Activated naive CD8-positive, alpha-beta T cell treated with anti-CD3 and anti-CD28 coated beads, Interleukin-2, amount 50 U/mL, for 24 hours (primary cell): ENCODE data around the gene FOXN3.

ENCODE experiments used
- ATAC-seq: fragments of 150-1000 bp; cut with Tn5 transposase; one replicate; pipeline ENCODE4 v1.10.0; 2021
- DNase-seq: peaks from one replicate; pipeline ENCODE4 v3.0.0; 2021
- H3K27ac Mint-ChIP-seq: one replicate; pipeline ENCODE4 v1.8.0; 2021; ENCODE audit warnings: mild to moderate bottlenecking, mixed read lengths
- H3K27me3 Mint-ChIP-seq: one replicate; pipeline ENCODE4 v1.8.0; 2021; ENCODE audit warnings: mixed read lengths
- H3K36me3 Mint-ChIP-seq: one replicate; pipeline ENCODE4 v1.8.0; 2021; ENCODE audit warnings: low read depth, mixed read lengths
- H3K4me1 Mint-ChIP-seq: one replicate; pipeline ENCODE4 v1.8.0; 2021; ENCODE audit warnings: mixed read lengths
- H3K4me3 Mint-ChIP-seq: one replicate; pipeline ENCODE4 v1.8.0; 2021; ENCODE audit warnings: mild to moderate bottlenecking, moderate library complexity, mixed read lengths
- H3K9me3 Mint-ChIP-seq: one replicate; pipeline ENCODE4 v1.8.0; 2021; ENCODE audit warnings: mixed read lengths

FOXN3 gene

DNA sequence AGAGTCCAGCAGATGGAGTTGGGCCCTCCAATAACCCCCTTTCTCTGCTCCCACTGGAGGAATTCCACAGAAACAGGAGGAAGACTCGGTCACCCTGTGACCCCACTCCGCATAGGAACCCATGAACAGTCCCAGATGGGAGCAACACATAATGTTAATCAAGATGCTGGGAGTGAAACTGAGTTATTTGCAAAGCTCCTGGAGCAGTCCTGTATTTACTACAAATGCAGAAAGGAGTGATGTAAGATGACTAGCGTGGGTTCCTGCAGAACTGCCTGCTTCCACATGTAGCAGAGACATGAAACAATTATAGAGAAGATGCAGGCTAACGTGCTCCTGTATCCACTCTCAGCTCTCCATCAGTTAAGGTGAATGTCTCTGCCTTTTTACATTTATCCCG, 274.7 kb downstream of the FOXN3 start:
- H3K36me3 Mint-ChIP-seq = no peaks in the 10 kb centered on the region
- no peak for DNase-seq
- H3K27me3 Mint-ChIP-seq = no peaks in the 10 kb centered on the region
- H3K4me1 Mint-ChIP-seq = no peaks in the 10 kb centered on the region
- peaks cover under 1% of the 10 kb centered on the region for H3K9me3 Mint-ChIP-seq
- H3K27ac Mint-ChIP-seq = no peak overlapping the region
- ATAC-seq = no peak
- no peak overlapping the region for H3K4me3 Mint-ChIP-seq

DNA sequence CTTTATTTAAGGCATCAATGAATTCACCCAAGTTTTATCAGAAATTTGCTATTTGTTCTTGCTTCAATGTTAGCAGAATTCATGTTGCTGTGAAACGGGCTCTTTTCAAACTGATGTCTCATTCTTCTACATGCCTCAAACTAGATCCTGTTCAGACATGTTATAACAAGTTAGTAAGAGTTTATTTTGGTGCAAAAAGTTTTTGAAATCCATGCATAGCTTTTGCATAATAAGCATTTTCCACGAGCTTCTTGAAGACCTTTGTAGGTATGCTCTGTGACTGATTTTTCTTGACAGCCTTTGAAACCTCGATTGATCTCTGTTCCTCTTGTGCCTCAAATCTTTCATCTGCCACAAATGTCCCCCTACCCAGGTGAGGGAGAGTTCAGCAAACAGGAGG, 275.2 kb downstream of the FOXN3 start:
- Mint-ChIP-seq H3K9me3 (peaks cover 6% of the 10 kb centered on the region), H3K36me3 (no peaks in the 10 kb centered on the region), H3K4me3 (no peak overlapping the region), H3K27ac (no peak overlapping the region), H3K27me3 (no peaks in the 10 kb centered on the region), H3K4me1 (no peaks in the 10 kb centered on the region)
- DNase-seq (no peak), ATAC-seq (no peak)

DNA sequence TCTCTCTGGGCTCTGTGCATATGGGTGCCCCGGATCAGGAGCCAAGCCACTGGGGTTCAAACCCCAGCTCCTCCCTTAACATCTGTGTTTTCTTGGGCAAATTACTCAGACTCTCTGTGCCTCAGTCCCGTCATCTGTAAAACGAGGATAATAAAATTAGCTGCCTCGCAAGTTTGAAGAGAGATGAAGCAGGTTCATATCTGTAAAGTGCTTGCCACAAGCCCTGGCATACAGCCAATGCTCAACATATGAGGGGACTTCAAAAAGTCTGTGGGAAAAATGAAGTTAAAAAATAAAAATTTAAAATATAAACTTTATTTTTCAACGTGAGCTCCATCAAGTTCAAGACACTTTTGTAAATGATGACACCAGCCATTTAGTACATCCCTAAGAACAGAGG, 276.7 kb downstream of the FOXN3 start:
- peaks cover 19% of the 10 kb centered on the region for H3K9me3 Mint-ChIP-seq
- no peak for ATAC-seq
- H3K4me3 Mint-ChIP-seq = no peak overlapping the region
- no peaks in the 10 kb centered on the region for H3K4me1 Mint-ChIP-seq
- no peaks in the 10 kb centered on the region for H3K27me3 Mint-ChIP-seq
- no peaks in the 10 kb centered on the region for H3K36me3 Mint-ChIP-seq
- no peak for DNase-seq
- no peak overlapping the region for H3K27ac Mint-ChIP-seq

DNA sequence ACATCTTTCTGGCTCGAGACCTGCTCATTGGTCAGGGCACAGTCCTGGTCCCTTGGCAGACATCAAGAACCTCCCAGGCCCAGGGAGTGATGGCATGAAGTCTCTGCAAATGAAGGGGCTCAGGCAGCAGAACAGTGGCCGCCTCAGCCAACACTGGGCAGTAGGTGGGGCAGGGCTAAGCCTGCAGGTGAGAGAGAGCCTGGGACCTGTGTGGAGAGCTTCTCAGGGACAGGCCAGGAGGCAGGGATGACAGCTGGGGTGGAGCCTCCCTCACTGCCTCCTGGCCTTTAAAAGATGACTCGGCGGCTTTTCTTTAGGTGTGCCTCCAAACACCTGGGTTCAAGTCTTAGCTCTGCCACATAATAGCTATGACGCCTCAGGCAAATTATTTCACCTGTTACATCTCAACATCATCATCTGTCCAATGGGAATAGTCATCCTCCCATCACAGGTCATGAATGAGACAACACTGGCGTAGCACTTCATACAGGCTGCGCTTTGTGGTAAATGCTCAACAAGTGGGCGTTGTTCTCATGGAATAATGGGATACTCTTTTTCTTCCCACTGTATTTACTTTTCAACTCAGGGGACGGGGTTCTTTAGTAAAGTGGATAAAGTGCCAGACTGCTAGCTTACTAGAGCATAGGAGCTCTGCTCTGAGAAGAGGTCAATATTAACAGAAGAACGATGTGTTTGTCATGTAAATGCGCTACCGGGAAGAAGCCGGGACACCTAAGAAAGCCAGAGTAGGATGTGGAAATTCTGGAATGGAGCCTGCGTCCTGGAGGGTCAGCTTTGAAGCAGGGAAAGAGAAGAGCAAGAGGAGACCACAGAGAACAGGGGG, 277.4 kb downstream of the FOXN3 start:
- Mint-ChIP-seq H3K9me3 (peaks cover 21% of the 10 kb centered on the region), H3K27me3 (no peaks in the 10 kb centered on the region), H3K4me1 (no peaks in the 10 kb centered on the region), H3K36me3 (no peaks in the 10 kb centered on the region), H3K4me3 (no peak overlapping the region), H3K27ac (no peak overlapping the region)
- no peak for DNase-seq
- no peak for ATAC-seq

DNA sequence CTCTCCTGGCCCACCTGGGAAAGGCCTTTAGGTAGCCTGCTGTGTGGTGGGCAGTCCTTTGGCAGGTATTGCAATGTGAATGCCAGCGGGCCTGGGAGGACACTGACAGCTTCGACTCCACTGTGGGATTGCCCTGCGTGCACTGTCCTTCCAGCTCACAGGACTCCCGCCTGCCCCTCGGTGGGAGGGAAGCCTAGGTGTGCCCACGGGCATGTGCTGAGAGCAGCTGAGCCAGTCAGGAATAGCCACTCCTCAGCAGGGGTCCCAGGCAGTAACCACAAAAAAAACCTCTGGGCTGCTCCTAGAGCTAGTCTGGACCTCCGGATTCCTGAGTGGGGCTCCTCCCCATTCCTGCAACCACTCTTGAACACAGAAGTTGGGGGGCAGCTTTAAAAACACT, 278.2 kb downstream of the FOXN3 start:
- H3K27ac Mint-ChIP-seq = no peak overlapping the region
- no peaks in the 10 kb centered on the region for H3K36me3 Mint-ChIP-seq
- no peak overlapping the region for H3K4me3 Mint-ChIP-seq
- no peak for ATAC-seq
- peaks cover 21% of the 10 kb centered on the region for H3K9me3 Mint-ChIP-seq
- DNase-seq = no peak
- no peaks in the 10 kb centered on the region for H3K4me1 Mint-ChIP-seq
- H3K27me3 Mint-ChIP-seq = no peaks in the 10 kb centered on the region

DNA sequence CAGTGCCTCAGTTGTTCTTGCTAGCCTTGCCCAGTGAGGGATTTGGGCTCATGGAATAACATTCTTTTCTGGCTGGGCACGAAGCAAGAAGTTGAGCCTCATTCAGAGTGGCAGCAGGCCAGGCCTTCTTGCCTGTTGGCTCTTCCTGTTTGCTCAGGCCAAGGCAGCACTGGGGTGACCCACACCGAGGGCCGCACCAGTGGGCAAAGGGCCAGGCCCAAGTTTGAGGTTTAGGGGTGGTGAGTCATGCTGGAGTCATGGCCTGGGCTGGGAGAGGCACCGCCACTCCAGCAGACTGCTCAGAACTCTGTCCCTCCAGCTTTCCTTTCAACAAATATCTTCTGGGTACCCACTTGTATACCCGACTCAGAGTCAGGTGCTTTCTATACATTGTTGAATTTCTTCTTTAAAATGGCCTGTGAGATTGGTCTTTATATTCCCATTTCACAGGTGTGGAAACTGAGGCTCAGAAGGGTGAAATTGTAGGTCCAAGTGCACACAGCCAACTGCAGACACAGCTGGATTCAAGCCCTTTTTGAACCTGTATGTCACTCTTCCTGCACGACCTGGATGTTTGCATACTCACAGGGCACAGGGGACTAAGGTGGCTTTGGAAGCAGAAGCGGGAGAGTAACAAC, 279.4 kb downstream of the FOXN3 start:
- no peaks in the 10 kb centered on the region for H3K27me3 Mint-ChIP-seq

DNA sequence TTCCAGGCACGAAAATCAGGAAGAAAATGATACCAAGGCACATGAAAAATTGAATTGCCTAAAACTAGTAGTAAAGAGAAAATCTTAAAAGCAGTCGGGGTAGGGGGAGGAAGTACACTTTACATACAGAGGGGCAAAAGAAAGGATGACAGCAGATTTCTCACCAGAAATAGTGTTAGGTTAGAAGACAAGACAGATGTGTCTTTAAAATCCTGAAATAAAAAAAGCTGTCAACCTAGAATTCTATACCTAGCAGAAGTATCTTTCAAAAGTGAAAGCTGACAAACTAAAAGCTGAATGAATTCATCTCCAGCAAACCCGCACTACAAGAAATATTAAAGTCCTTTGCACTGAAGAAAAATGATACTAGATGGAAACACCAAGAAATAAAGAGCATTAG, 280.4 kb downstream of the FOXN3 start:
- Mint-ChIP-seq H3K27me3 (no peaks in the 10 kb centered on the region), H3K4me3 (no peak overlapping the region), H3K36me3 (no peaks in the 10 kb centered on the region), H3K9me3 (peaks cover 21% of the 10 kb centered on the region), H3K27ac (no peak overlapping the region), H3K4me1 (no peaks in the 10 kb centered on the region)
- ATAC-seq = no peak
- no peak for DNase-seq

More for the DNA sequence above, 279.4 kb downstream of the FOXN3 start:
- Mint-ChIP-seq H3K4me3 (no peak overlapping the region), H3K36me3 (no peaks in the 10 kb centered on the region), H3K4me1 (no peaks in the 10 kb centered on the region), H3K9me3 (peaks cover 21% of the 10 kb centered on the region), H3K27ac (no peak overlapping the region)
- DNase-seq (no peak), ATAC-seq (no peak)

DNA sequence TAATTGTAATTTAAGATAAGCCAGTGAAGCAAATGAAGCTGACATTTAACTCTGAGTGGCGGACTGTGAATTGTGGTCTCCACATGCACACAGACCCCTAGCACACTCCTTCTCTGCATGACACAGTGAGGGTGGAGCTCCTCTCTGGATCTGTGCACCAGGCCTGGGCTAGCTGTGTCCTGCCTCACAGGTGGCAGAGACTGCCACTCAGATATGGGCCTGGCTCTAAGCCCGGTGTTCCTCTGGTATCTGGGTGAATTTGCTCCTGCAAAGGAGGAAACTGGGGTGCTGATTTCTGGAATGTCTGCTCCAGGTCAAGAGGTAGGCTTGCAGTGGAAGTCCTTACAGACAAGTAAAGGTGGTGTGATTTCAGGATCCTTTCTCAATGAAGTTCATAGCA, 282.4 kb downstream of the FOXN3 start:
- no peaks in the 10 kb centered on the region for H3K36me3 Mint-ChIP-seq
- no peak for ATAC-seq
- no peak overlapping the region for H3K4me3 Mint-ChIP-seq
- no peaks in the 10 kb centered on the region for H3K4me1 Mint-ChIP-seq
- no peak overlapping the region for H3K27ac Mint-ChIP-seq
- no peak for DNase-seq
- no peaks in the 10 kb centered on the region for H3K27me3 Mint-ChIP-seq
- peaks cover 21% of the 10 kb centered on the region for H3K9me3 Mint-ChIP-seq

DNA sequence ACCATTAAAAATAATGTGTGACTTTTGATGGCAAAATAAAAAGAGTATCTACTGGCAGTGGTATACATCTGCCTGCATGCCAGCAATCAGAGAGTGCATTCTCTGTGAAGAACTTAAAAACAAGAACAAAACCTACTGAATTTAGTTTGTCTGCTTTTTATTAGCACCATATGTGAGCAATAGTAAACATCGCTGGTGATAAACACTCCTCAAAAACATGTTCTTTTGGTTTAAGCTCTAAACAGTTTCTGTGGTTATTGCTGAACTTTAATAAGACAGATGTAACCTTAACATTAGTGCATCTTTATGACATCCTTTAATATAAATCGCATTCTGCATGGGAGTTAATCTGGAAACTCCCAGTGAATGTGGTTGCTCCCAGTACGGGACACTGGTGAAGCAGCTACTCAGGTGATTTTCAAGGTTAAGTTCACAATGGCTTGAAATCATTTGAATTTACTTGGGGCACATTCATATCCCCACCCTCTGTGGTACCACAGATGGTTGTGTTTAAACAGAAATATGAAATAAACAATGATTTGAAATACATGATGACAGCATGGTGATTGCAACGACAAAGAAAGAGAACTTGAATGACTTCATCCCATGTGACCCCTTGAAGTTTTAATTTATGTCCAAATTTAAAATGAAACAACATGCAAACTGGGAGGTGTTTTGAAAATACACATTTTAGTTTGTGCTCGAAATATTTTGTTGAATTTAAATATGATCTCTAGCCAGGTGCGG, 285.9 kb downstream of the FOXN3 start:
- DNase-seq (no peak), ATAC-seq (no peak)
- Mint-ChIP-seq H3K9me3 (peaks cover 9% of the 10 kb centered on the region), H3K27me3 (peaks cover 1% of the 10 kb centered on the region), H3K4me1 (no peaks in the 10 kb centered on the region), H3K36me3 (no peaks in the 10 kb centered on the region), H3K4me3 (no peak overlapping the region), H3K27ac (no peak overlapping the region)

DNA sequence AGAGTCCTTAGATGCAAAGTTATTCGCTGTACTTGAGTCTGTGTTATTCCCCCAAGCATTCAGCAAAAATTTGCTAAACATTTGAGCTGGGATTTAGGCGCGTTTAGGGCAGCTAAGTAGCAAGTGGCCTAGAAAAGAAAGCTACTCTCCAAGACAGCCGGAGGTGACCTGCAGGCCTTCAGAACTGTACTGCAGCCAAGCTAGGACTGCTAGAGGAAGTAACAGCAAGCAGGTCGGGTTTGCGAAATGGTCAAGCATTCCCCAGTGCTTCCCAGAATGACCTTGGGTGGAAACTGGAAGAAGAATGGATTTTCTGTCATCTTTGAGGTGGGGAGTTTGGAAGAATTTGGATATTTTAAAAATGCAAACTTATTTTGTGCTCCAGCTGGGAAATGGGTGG, 287.5 kb downstream of the FOXN3 start:
- peaks cover 1% of the 10 kb centered on the region for H3K27me3 Mint-ChIP-seq
- H3K27ac Mint-ChIP-seq = no peak overlapping the region
- H3K36me3 Mint-ChIP-seq = no peaks in the 10 kb centered on the region
- no peaks in the 10 kb centered on the region for H3K4me1 Mint-ChIP-seq
- no peak for DNase-seq
- no peaks in the 10 kb centered on the region for H3K9me3 Mint-ChIP-seq
- ATAC-seq = no peak
- no peak overlapping the region for H3K4me3 Mint-ChIP-seq

DNA sequence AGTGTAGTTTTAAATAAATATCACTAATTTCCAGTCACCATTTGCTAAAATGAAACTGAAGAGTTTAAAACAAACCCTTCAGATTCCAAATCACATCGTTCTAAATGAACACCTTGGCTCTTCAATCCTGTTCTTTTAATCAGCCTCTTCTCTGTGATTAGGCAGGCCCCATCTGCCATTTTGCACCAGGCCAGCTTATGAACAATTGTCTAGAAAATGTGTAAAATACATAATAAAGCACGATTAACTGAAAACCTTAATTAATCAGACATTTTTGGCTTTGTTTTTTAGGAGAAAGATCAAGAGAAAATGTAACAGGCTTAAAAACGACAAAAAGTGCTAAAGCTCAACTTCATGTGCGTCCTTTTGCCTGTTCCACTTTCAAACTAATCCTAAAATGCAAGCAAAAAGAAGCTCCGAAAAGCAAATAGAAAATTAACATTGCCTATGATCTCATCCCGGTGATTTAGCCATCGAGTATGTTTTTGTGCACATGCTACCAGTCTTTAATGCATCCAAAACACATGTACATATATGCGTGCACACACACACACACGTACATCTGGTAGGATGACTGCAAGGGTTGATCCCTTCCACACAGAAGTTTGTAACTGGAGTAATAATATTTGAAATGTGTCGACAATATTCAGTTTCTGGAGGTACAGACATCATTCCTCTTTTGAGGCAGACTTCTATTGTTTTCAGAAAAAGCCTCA, 288.6 kb downstream of the FOXN3 start:
- DNase-seq (no peak), ATAC-seq (no peak)
- H3K36me3 Mint-ChIP-seq = no peaks in the 10 kb centered on the region
- no peaks in the 10 kb centered on the region for H3K4me1 Mint-ChIP-seq
- H3K27ac Mint-ChIP-seq = no peak overlapping the region
- peaks cover 1% of the 10 kb centered on the region for H3K27me3 Mint-ChIP-seq
- no peak overlapping the region for H3K4me3 Mint-ChIP-seq
- H3K9me3 Mint-ChIP-seq = no peaks in the 10 kb centered on the region

DNA sequence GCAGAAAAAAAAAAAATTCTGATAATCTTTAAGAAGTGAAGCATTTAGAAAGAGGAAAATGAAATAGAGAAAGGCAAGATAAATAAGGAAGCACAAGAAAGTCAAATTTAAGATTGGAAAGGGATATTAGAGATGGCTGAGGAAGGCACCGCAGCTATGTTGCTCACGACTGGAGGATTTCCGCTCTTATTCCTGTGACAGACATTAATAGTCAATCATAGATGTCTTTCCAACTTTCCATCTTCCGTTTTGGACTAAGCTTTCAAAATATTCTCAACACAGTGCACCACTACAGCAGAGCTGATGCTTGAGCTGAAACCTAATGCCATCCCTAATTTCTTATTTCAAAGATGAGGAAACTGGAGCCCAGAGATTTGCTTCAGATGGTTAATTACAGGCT, 290.6 kb downstream of the FOXN3 start:
- DNase-seq = no peak
- H3K36me3 Mint-ChIP-seq = no peaks in the 10 kb centered on the region
- no peak overlapping the region for H3K27ac Mint-ChIP-seq
- H3K4me1 Mint-ChIP-seq = no peaks in the 10 kb centered on the region
- H3K27me3 Mint-ChIP-seq = peaks cover 5% of the 10 kb centered on the region
- no peak for ATAC-seq
- no peak overlapping the region for H3K4me3 Mint-ChIP-seq
- H3K9me3 Mint-ChIP-seq = no peaks in the 10 kb centered on the region

DNA sequence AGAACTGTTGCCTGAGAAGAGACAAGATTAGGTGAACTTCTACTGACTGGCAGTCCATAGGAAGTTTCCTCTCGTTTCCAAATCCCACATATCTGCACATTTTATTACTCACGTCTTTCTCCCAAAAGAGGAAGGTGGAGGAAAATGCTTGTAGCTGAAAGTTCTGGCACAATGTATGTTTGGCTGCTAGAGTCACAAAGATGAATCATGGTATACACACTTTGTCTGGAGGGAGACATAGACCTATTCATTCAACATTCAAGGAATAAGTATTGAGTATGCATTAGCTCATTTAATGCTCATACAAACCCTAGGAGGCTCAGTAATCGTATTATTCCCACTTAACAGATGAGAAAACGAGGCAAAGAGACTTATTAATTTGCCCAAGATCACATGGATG, 291.8 kb downstream of the FOXN3 start:
- Mint-ChIP-seq H3K9me3 (no peaks in the 10 kb centered on the region), H3K27me3 (peaks cover 5% of the 10 kb centered on the region), H3K4me1 (no peaks in the 10 kb centered on the region), H3K4me3 (no peak overlapping the region), H3K36me3 (no peaks in the 10 kb centered on the region), H3K27ac (no peak overlapping the region)
- ATAC-seq (no peak), DNase-seq (no peak)

DNA sequence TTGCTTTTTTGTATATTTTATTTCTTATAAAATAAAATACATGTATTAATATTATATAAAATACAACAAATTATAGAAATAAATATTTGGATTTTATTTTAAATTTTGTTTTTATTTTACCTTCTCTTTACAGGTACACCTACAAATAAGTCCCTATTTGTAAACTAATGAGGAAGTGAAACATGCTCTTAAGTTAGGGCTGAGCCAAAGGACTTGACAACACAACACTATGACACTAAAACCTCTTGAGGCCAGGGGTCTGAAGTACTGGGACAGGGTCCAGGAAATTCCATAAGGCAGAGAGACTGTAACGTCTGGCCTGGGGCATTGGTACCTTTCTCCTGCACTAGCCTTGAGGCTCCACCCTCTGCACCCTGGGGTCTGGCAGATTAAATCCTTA, 293.2 kb downstream of the FOXN3 start:
- H3K9me3 Mint-ChIP-seq = peaks cover 11% of the 10 kb centered on the region
- no peak for ATAC-seq
- no peak for DNase-seq

More for the DNA sequence above, 293.2 kb downstream of the FOXN3 start:
- H3K27me3 Mint-ChIP-seq = peaks cover 5% of the 10 kb centered on the region
- no peaks in the 10 kb centered on the region for H3K4me1 Mint-ChIP-seq
- H3K27ac Mint-ChIP-seq = no peak overlapping the region
- H3K4me3 Mint-ChIP-seq = no peak overlapping the region
- H3K36me3 Mint-ChIP-seq = no peaks in the 10 kb centered on the region
